Measurements from ENCODE around the gene AATK.

GRCh38 chr17:81068411-81069134 lies 97.4 kb downstream of the AATK start:
- TF ChIP-seq CTCF (IDR thresholded peaks at IDR 0.05 in 2 of 3, conservative IDR thresholded peaks at IDR 0.05 in 1 of 3; ENCODE audit: borderline replicate concordance in 1 of 3, insufficient read depth in 1 of 3, low read depth in 2 of 3, low read length in 2 of 3) = no peak
- no peak for TF ChIP-seq JUND (IDR thresholded peaks at IDR 0.05)
- no peak for TF ChIP-seq POLR2A (IDR thresholded peaks at IDR 0.05; ENCODE audit: borderline replicate concordance, extremely low read depth, insufficient read depth, insufficient read length)
- TF ChIP-seq FOSL1 (IDR thresholded peaks at IDR 0.05; ENCODE audit: low read depth) = no peak
- no peak for TF ChIP-seq SIN3A (IDR thresholded peaks at IDR 0.05; ENCODE audit: low read depth)
- no peak for TF ChIP-seq ZNF274 (IDR thresholded peaks at IDR 0.05; ENCODE audit: low read depth, low read length)
- no peak for TF ChIP-seq EZH2phosphoT487 (IDR thresholded peaks at IDR 0.05; ENCODE audit: borderline replicate concordance)
- no peak for TF ChIP-seq TCF7L2 (IDR thresholded peaks at IDR 0.05; ENCODE audit: borderline replicate concordance, extremely low read depth, insufficient read depth, insufficient read length)
- TF ChIP-seq CEBPB (IDR thresholded peaks at IDR 0.05; ENCODE audit: low read depth) = no peak
- no peak for TF ChIP-seq POLR2AphosphoS5 (IDR thresholded peaks at IDR 0.05; ENCODE audit: low read depth, low read length)
- TF ChIP-seq EZH2 (IDR thresholded peaks at IDR 0.05) = no peak
- no peak for TF ChIP-seq SP1 (IDR thresholded peaks at IDR 0.05; ENCODE audit: low read depth)

Measured in HCT116 (cell line).